Activated CD8-positive, alpha-beta T cell treated with anti-CD3 and anti-CD28 coated beads, Interleukin-2, amount 10 ng/mL, durations not matched to agents 7 days and 5 days (primary cell): ENCODE data around the gene AGTRAP. TPM values are rescaled to one million over a fixed set of nuclear protein-coding genes. Genes with fewer than 3 reads are reported as not detected.

Source experiments
- ATAC-seq: fragments of 150-1000 bp; cut with Tn5 transposase; one replicate; pipeline ENCODE4 v1.10.0; 2021; ENCODE audit warnings: moderate library complexity
- CTCF ChIA-PET: fragments of 350-600 bp; sonication (Branson Sonifier 250); formaldehyde crosslinking; loops from one replicate; lab custom pipeline; 2021; ENCODE audit warnings: antibody characterized with exemption; lab: Charles Lee
- POLR2A ChIA-PET: fragments of 350-600 bp; sonication (Branson Sonifier 250); formaldehyde crosslinking; loops from one replicate; lab custom pipeline; 2021; ENCODE audit warnings: antibody characterized with exemption; lab: Charles Lee
- DNase-seq: peaks from one replicate; pipeline ENCODE4 v3.0.0-alpha.2; 2020
- H3K27ac Mint-ChIP-seq: one replicate; pipeline ENCODE4 v1.8.0; 2021; ENCODE audit warnings: mild to moderate bottlenecking, mixed read lengths
- H3K27me3 Mint-ChIP-seq: one replicate; pipeline ENCODE4 v1.8.0; 2021; ENCODE audit warnings: low read depth, mixed read lengths
- H3K36me3 Mint-ChIP-seq: one replicate; pipeline ENCODE4 v1.8.0; 2021; ENCODE audit warnings: low read depth, mixed read lengths
- H3K4me1 Mint-ChIP-seq: one replicate; pipeline ENCODE4 v1.8.0; 2021; ENCODE audit warnings: low read depth, mixed read lengths
- H3K4me3 Mint-ChIP-seq: one replicate; pipeline ENCODE4 v1.8.0; 2021; ENCODE audit warnings: mild to moderate bottlenecking, mixed read lengths
- H3K9me3 Mint-ChIP-seq: one replicate; pipeline ENCODE4 v1.8.0; 2022; ENCODE audit warnings: mixed read lengths; ENCODE audit not compliant: insufficient read depth
- total RNA-seq, 2 experiments: library from RNA; stranded (reverse); gene quantifications; one replicate each; pipeline ENCODE4 v1.2.3, GENCODE V29; 2021

Gene AGTRAP
- total RNA-seq, 2 experiments from 2014 or later = 82.5 to 84.2 TPM

- DNase-seq = no peak
- POLR2A ChIA-PET = interaction anchor here (1.1 to 1.8 kb wide), 4 partner anchors 13 to 172 kb away, joined by 3 to 11 read pairs (median 5); partner anchors contain the start of gene FBXO6
- H3K27me3 Mint-ChIP-seq = peaks cover 5% of the 10 kb centered on the region
- H3K36me3 Mint-ChIP-seq = peaks cover 54% of the 10 kb centered on the region
- no peaks in the 10 kb centered on the region for H3K9me3 Mint-ChIP-seq
- CTCF ChIA-PET = interaction anchor here (2.4 to 4.1 kb wide), 4 partner anchors 18 to 95 kb away, joined by 8 to 36 read pairs (median 22); partner anchors contain the start of gene FBXO6
- H3K27ac Mint-ChIP-seq = no peak overlapping the region
- no peak for ATAC-seq
- H3K4me1 Mint-ChIP-seq = peaks cover 77% of the 10 kb centered on the region
- H3K4me3 Mint-ChIP-seq = peak overlapping the region; percentile 98
Observed at GRCh38 chr1:11738096-11738495, 2.2 kb downstream of the AGTRAP start.

- H3K27ac Mint-ChIP-seq = no peak overlapping the region
- ATAC-seq (no peak), DNase-seq (no peak)
- H3K9me3 Mint-ChIP-seq = no peaks in the 10 kb centered on the region
- peaks cover 57% of the 10 kb centered on the region for H3K36me3 Mint-ChIP-seq
- no peak overlapping the region for H3K4me3 Mint-ChIP-seq
- ChIA-PET POLR2A (interaction anchor here (1.1 to 1.6 kb wide), 3 partner anchors 12 to 169 kb away, joined by 3 to 5 read pairs (median 5); partner anchors contain the start of gene FBXO6), CTCF (interaction anchor here (1.2 to 4.1 kb wide), 5 partner anchors 19 to 88 kb away, joined by 3 to 23 read pairs (median 5); partner anchors contain the start of genes CLCN6 and FBXO6)
- peaks cover 76% of the 10 kb centered on the region for H3K4me1 Mint-ChIP-seq
- H3K27me3 Mint-ChIP-seq = peaks cover 5% of the 10 kb centered on the region
Observed at GRCh38 chr1:11738783-11739182, 2.8 kb downstream of the AGTRAP start.

- H3K9me3 Mint-ChIP-seq = no peaks in the 10 kb centered on the region
- ATAC-seq = peak; percentile 40
- peaks cover 5% of the 10 kb centered on the region for H3K27me3 Mint-ChIP-seq
- peak; percentile 80 for DNase-seq
- H3K4me1 Mint-ChIP-seq = peaks cover 77% of the 10 kb centered on the region
- ChIA-PET POLR2A (interaction anchor here (1.0 to 1.7 kb wide), 4 partner anchors 14 to 479 kb away, joined by 3 to 12 read pairs (median 3); no protein-coding TSS in a partner anchor), CTCF (interaction anchor here (1.1 to 1.8 kb wide), 7 partner anchors 9 to 90 kb away, joined by 3 to 8 read pairs (median 5); partner anchors contain the start of genes CLCN6 and FBXO6)
- peak overlapping the region; percentile 65 for H3K4me3 Mint-ChIP-seq
- H3K27ac Mint-ChIP-seq = peak overlapping the region; percentile 83
- peaks cover 64% of the 10 kb centered on the region for H3K36me3 Mint-ChIP-seq
Observed at GRCh38 chr1:11740258-11741192, 4.6 kb downstream of the AGTRAP start.

DNA sequence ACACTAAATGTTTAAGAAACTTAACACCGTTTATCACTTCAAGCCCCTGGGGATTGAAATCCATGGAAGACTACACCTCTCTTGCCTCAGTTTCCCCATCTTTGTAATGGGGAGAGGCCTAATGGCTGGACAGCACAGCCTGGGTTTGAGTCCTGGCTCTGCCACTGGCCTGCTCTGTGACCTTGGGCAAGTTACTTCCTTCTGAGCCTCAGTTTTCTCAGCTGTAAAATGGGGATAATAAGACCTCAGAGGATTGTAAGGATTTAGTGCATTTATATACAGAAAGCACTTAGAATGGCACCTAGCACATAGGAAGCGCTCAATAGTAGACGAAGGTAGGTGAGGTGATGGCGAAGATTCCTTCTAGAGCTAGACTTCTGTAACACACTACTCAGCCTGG is 5.5 kb downstream of the AGTRAP start:
- Mint-ChIP-seq H3K27ac (peak overlapping the region; percentile 83), H3K4me1 (peaks cover 79% of the 10 kb centered on the region), H3K4me3 (peak overlapping the region; percentile 65), H3K9me3 (no peaks in the 10 kb centered on the region), H3K36me3 (peaks cover 71% of the 10 kb centered on the region), H3K27me3 (peaks cover 5% of the 10 kb centered on the region)
- POLR2A ChIA-PET = interaction anchor here (1.0 to 1.1 kb wide), 2 partner anchors 23 to 167 kb away, joined by 3 read pairs; no protein-coding TSS in a partner anchor
- ATAC-seq (no peak), DNase-seq (no peak)
- CTCF ChIA-PET = interaction anchor here (0.6 to 1.8 kb wide), 3 partner anchors 21 to 91 kb away, joined by 3 to 8 read pairs (median 3); partner anchors contain the start of gene FBXO6

- CTCF ChIA-PET = interaction anchor here (0.6 to 2.1 kb wide), 4 partner anchors 21 to 92 kb away, joined by 3 to 8 read pairs (median 6); partner anchors contain the start of gene FBXO6
- H3K4me3 Mint-ChIP-seq = no peak overlapping the region
- no peak for DNase-seq
Observed at GRCh38 chr1:11741919-11742558, 6.1 kb downstream of the AGTRAP start.

DNA sequence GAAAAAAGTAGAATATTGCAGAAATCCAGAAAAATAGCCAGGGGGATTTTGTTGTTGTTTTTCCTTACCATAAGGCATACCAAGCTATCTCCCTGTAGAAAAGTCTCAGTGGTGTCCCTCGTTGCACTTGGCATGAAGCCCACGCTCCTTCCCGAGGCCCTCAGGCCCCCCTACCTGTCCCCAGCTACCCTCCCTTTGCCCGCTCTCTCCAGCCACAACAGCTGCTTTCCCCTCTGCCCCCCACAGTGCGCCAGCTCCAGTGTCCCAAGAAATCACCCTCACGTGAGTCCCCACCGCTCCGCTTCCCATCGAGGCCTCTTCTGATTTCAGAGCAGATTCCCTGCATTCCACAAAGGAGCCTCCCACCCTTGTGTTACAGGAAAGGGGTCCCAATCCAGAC is 8.4 kb downstream of the AGTRAP start:
- ChIA-PET POLR2A (no interaction called here), CTCF (interaction anchor here (1.0 to 2.1 kb wide), 2 partner anchors 25 to 93 kb away, joined by 5 to 8 read pairs; no protein-coding TSS in a partner anchor)
- DNase-seq (no peak), ATAC-seq (no peak)
- peaks cover 72% of the 10 kb centered on the region for H3K36me3 Mint-ChIP-seq
- no peak overlapping the region for H3K4me3 Mint-ChIP-seq
- peaks cover 74% of the 10 kb centered on the region for H3K4me1 Mint-ChIP-seq
- no peaks in the 10 kb centered on the region for H3K9me3 Mint-ChIP-seq
- peaks cover 5% of the 10 kb centered on the region for H3K27me3 Mint-ChIP-seq
- no peak overlapping the region for H3K27ac Mint-ChIP-seq

More at GRCh38 chr1:11741919-11742558, 6.1 kb downstream of the AGTRAP start:
- no peak for ATAC-seq
- Mint-ChIP-seq H3K27me3 (peaks cover 5% of the 10 kb centered on the region), H3K36me3 (peaks cover 75% of the 10 kb centered on the region), H3K9me3 (no peaks in the 10 kb centered on the region), H3K4me1 (peaks cover 79% of the 10 kb centered on the region), H3K27ac (peak overlapping the region; percentile 54)
- POLR2A ChIA-PET = interaction anchor here (1.0 to 1.1 kb wide), 2 partner anchors 23 to 167 kb away, joined by 3 read pairs; no protein-coding TSS in a partner anchor

GRCh38 chr1:11746092-11746491 is 10.2 kb downstream of the AGTRAP start:
- DNase-seq (no peak), ATAC-seq (no peak)
- H3K36me3 Mint-ChIP-seq = peaks cover 69% of the 10 kb centered on the region
- no peak overlapping the region for H3K4me3 Mint-ChIP-seq
- H3K9me3 Mint-ChIP-seq = no peaks in the 10 kb centered on the region
- H3K4me1 Mint-ChIP-seq = peaks cover 58% of the 10 kb centered on the region
- ChIA-PET POLR2A (no interaction called here), CTCF (no interaction called here)
- no peak overlapping the region for H3K27ac Mint-ChIP-seq
- peaks cover 5% of the 10 kb centered on the region for H3K27me3 Mint-ChIP-seq

- ChIA-PET CTCF (no interaction called here), POLR2A (no interaction called here)
- H3K27me3 Mint-ChIP-seq = peaks cover 5% of the 10 kb centered on the region
- H3K9me3 Mint-ChIP-seq = no peaks in the 10 kb centered on the region
- no peak for DNase-seq
- H3K27ac Mint-ChIP-seq = no peak overlapping the region
- no peak for ATAC-seq
- H3K4me3 Mint-ChIP-seq = no peak overlapping the region
- H3K36me3 Mint-ChIP-seq = peaks cover 61% of the 10 kb centered on the region
- H3K4me1 Mint-ChIP-seq = peaks cover 50% of the 10 kb centered on the region
Observed at GRCh38 chr1:11746795-11747487, 11.0 kb downstream of the AGTRAP start.

GRCh38 chr1:11748294-11749202 is 12.6 kb downstream of the AGTRAP start:
- Mint-ChIP-seq H3K27me3 (no peaks in the 10 kb centered on the region), H3K4me3 (peak overlapping the region; percentile 20), H3K9me3 (no peaks in the 10 kb centered on the region), H3K36me3 (peaks cover 48% of the 10 kb centered on the region), H3K27ac (peak overlapping the region; percentile 88), H3K4me1 (peaks cover 47% of the 10 kb centered on the region)
- ChIA-PET POLR2A (interaction anchor here (0.6 to 1.3 kb wide), 2 partner anchors 85 to 312 kb away, joined by 3 to 4 read pairs; partner anchors contain the start of gene FBXO6), CTCF (interaction anchor here (0.8 to 2.5 kb wide), 9 partner anchors 12 to 371 kb away, joined by 3 to 10 read pairs (median 3); partner anchors contain the start of gene FBXO6)
- peak; percentile 59 for ATAC-seq
- no peak for DNase-seq
